HG03025 (cell line): ENCODE results near the gene CHFR.
"Not testable (repeated sequence)": the region's sequence is repeated elsewhere in the genome, so short reads cannot be mapped to it uniquely, and the experiment has no call there.

Source experiments
- ATAC-seq: cut with Tn5 transposase; IDR thresholded peaks from one replicate; pipeline ENCODE4 v1.9.1; 2021; ENCODE audit warnings: mild to moderate bottlenecking, moderate library complexity; ENCODE audit not compliant: unreplicated experiment, low FRiP score

CHFR gene

GRCh38 chr12:132874620-132875019 lies 12.8 kb downstream of the CHFR start:
- not testable (repeated sequence) for ATAC-seq

GRCh38 chr12:132874175-132874574 lies 13.2 kb downstream of the CHFR start:
- no peak for ATAC-seq

- no peak for ATAC-seq
Measured at GRCh38 chr12:132873724-132874123, 13.7 kb downstream of the CHFR start.

GRCh38 chr12:132872975-132873421 lies 14.4 kb downstream of the CHFR start:
- no peak for ATAC-seq

GRCh38 chr12:132872073-132872855 lies 15.1 kb downstream of the CHFR start:
- ATAC-seq, result no peak

GRCh38 chr12:132869551-132869950 lies 17.9 kb downstream of the CHFR start:
- ATAC-seq, result no peak

GRCh38 chr12:132866251-132866828 lies 21.1 kb downstream of the CHFR start:
- ATAC-seq, result no peak

- ATAC-seq, result no peak
Measured at GRCh38 chr12:132861558-132861957, 25.8 kb downstream of the CHFR start.

- no peak for ATAC-seq
Measured at GRCh38 chr12:132858718-132859266, 28.6 kb downstream of the CHFR start.

- not testable (repeated sequence) for ATAC-seq
Measured at GRCh38 chr12:132857019-132857418, 30.4 kb downstream of the CHFR start.

GRCh38 chr12:132856581-132856980 lies 30.8 kb downstream of the CHFR start:
- ATAC-seq, result no peak

- ATAC-seq, result not testable (repeated sequence)
Measured at GRCh38 chr12:132855211-132855610, 32.2 kb downstream of the CHFR start.

GRCh38 chr12:132853285-132854092 lies 33.9 kb downstream of the CHFR start:
- no peak for ATAC-seq

- ATAC-seq, result no peak
Measured at GRCh38 chr12:132852496-132852895, 34.9 kb downstream of the CHFR start.

GRCh38 chr12:132851465-132851864 lies 35.9 kb downstream of the CHFR start:
- no peak for ATAC-seq

- no peak for ATAC-seq
Measured at GRCh38 chr12:132850291-132850690, 37.1 kb downstream of the CHFR start.

GRCh38 chr12:132848521-132848920 lies 38.9 kb downstream of the CHFR start:
- ATAC-seq, result no peak

- ATAC-seq, result no peak
Measured at GRCh38 chr12:132847363-132848356, 39.7 kb downstream of the CHFR start.

GRCh38 chr12:132844681-132845080 lies 42.7 kb downstream of the CHFR start:
- not testable (repeated sequence) for ATAC-seq
